Coronary artery (tissue), 2 donors: ENCODE results near the gene SLC2A3.
"Not testable (repeated sequence)": the region's sequence is repeated elsewhere in the genome, so short reads cannot be mapped to it uniquely, and the experiment has no call there.

Source experiments
- DNase-seq: peaks from one replicate; pipeline ENCODE4 v3.0.0-alpha.2; 2017; ENCODE audit warnings: low spot score
- H3K27ac ChIP-seq, 2 donors: fragments of 200-600 bp; sonication (generic); one replicate each; pipeline ENCODE4 v1.5.1; 2016 to 2019
- H3K4me3 ChIP-seq: fragments of 200-600 bp; sonication (generic); 2 replicates; pipeline ENCODE4 v1.5.1; 2016; ENCODE audit warnings: mild to moderate bottlenecking, moderate library complexity
- TF ChIP-seq, protein P1 (sequence below): fragments of 200-600 bp; sonication (generic); IDR thresholded peaks from one replicate; pipeline ENCODE4 v1.5.1; 2019; ENCODE audit warnings: antibody characterized with exemption

The SLC2A3 gene

DNA sequence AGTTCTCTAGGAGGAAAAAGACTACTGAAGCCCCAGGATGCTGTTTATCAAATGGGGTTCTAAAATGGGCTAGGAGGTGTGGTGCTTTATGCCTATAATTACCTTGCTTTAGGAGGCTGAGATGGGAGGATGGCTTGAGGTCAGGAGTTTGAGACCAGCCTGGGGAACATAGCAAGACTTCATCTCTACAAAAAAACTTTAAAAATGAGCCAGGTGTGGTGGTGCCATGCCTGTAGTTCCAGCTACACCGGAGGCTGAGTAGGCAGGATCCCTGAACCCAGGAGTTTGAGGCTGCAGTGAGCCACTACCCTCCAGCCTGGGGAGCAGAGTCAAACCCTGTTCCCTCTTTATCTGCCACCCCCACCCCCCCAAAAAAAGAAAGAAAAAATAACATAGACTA, 23.3 kb upstream of the SLC2A3 start:
- no peak for DNase-seq
- Histone ChIP-seq H3K4me3 (no peak overlapping the region), H3K27ac (no peak overlapping the region)
- TF ChIP-seq, protein P1, sequence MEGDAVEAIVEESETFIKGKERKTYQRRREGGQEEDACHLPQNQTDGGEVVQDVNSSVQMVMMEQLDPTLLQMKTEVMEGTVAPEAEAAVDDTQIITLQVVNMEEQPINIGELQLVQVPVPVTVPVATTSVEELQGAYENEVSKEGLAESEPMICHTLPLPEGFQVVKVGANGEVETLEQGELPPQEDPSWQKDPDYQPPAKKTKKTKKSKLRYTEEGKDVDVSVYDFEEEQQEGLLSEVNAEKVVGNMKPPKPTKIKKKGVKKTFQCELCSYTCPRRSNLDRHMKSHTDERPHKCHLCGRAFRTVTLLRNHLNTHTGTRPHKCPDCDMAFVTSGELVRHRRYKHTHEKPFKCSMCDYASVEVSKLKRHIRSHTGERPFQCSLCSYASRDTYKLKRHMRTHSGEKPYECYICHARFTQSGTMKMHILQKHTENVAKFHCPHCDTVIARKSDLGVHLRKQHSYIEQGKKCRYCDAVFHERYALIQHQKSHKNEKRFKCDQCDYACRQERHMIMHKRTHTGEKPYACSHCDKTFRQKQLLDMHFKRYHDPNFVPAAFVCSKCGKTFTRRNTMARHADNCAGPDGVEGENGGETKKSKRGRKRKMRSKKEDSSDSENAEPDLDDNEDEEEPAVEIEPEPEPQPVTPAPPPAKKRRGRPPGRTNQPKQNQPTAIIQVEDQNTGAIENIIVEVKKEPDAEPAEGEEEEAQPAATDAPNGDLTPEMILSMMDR = no peak

DNA sequence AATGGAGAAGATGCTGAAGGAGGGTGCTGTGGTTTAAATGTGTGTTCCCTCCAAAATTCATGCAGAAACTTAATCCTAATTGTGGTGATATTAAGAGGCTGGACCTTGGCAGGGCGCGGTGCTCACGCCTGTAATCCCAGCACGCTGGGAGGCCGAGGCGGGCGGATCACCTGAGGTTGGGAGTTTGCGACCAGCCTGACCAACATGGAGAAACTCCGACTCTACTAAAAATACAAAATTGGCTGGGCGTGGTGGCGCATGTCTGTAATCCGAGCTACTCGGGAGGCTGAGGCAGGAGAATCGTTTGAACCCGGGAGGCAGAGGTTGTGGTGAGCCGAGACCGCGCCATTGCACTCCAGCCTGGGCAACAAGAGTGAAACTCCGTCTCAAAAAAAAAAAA, 18.9 kb upstream of the SLC2A3 start:
- not testable (repeated sequence) for DNase-seq, H3K4me3 ChIP-seq

DNA sequence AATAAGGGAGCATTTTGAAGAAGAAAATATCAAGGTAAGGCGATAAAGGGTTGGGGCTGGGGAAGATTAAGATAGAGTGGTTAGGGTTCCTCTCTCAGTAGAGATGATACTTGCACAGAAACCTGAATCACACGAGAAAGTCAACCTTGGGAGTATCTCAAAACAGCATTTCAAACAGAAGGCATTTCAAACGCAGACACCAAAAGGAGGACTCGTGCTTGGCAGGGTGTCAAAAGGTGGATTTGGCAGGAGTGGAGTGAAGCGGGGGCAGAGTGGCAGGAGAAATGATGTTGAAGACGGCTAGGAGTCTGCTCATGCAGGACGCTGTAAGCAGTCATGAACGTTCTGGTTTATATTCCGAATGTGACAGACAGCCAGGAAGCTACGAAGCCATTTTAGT, 18.4 kb upstream of the SLC2A3 start:
- not testable (repeated sequence) for H3K4me3 ChIP-seq, H3K27ac ChIP-seq, DNase-seq

More for the DNA sequence above, 18.9 kb upstream of the SLC2A3 start:
- H3K27ac ChIP-seq = not testable (repeated sequence)

DNA sequence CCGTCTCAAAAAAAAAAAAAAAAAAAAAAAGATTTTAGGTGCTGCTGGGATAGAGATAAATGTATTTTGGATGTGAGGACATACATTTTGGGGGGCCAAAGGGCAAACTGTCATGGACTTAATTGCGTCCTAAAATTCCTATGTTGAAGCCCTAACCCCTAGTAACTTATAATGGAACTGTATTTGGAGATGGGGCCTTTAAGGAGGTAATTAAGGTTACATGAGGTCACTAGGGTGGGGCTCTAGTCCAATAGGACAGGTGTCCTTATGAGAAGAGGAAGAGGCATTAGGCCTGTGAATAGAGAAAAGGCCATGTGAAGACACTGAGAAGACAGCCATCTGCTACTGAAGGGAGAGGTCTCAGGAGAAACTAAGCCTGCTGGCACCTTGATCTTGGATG, 17.9 kb upstream of the SLC2A3 start:
- H3K4me3 ChIP-seq, DNase-seq, H3K27ac ChIP-seq: not testable (repeated sequence)

DNA sequence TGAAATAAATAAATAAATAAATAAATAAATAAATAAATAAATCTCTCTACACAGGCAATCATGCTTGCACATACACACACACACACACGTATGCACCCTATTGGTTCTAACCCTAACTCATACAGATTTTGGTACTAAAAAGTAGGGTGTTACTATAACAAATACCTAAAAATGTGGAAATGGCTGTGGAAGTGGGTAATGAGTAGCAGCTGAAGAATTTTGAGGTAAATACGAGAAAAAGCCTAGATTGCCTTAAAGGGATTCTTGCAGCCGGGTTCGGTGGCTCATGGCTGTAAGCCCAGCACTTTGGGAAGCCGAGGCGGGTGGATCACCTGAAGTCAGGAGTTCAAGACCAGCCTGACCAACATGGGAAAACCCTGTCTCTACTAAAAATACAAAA, 15.7 kb upstream of the SLC2A3 start:
- DNase-seq = no peak
- TF ChIP-seq, protein P1 = no peak
- Histone ChIP-seq H3K27ac (no peak overlapping the region), H3K4me3 (no peak overlapping the region)

DNA sequence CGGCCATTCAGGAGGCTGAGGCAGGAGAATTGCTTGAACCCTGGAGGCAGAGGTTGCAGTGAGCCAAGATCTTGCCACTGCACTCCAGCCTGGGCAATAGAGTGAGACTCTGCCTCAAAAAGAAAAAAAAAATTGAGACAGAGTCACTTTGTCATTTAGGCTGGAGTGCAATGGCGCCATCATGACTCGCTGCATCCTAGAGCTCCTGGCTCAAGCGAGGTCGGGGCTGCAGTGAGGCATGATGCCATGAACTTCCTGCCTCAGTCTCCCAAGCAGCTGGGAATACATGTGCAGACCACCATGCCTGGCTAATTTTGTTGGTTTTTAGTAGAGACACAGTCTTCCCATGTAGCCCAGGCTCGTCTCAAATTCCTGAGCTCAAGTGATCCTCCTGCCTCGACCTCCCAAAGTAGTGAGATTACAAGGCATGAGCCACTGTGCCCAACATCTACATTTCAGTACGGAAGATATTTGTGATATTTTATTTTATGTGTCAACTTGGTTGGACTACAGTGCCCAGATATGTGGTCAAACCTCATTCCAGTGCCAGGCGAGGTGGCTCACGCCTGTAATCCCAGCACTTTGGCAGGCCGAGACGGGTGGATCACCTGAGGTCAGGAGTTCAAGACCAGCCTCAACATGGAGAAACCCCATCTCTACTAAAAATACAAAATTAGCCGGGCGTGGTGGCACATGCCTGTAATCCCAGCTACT, 14.4 kb upstream of the SLC2A3 start:
- H3K27ac ChIP-seq, H3K4me3 ChIP-seq, DNase-seq: not testable (repeated sequence)

DNA sequence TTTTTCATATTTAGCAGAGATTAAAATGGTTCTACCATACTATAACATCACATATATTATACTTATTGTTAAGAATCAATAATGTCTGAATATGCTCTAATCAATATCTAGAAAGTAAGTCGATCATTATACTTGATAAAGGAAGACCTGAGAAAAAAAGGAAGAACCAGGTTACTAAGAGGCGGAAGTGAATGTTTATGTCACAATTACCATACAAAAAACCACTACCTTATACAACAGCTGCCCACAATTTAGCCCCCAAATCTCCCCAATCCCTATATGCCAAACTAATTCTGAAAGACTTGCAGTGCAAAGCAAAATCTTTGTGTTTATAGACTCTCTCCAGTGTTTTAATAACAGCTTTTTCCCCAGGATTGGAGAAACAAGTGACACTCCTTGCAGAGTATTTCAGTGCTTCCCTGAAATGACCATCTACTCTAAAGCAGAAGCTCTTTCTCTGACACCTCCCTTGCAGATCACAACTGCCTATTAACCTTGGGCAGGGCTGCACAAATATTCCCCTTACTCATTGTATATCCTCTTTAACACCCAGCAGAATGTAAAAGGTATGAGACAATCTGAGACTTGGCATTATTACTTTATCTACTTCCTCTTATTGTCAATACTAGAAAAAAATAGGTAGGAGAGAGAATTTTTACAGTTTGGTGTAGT, 12.7 kb upstream of the SLC2A3 start:
- Histone ChIP-seq H3K4me3 (no peak overlapping the region), H3K27ac (no peak overlapping the region)
- DNase-seq = no peak
- TF ChIP-seq, protein P1 = no peak

DNA sequence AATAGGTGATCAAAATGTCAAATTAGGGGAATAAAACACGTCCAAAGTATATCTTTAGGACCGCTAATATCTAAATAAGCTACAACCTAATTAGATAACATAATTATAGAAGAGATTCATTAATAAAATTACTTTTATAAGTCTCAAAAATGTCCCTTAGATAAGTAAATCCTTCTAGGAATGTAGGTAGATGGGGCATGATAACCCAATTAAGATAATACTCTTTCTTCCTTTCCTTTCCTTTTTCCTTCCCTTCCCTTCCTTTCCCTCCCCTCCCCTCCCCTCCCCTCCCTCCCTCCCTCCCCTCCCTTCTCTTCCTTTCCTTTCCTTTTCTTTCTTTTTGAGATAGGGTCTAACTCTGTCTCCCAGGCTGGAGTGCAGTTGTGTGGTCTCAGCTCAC, 11.0 kb upstream of the SLC2A3 start:
- Histone ChIP-seq H3K4me3 (no peak overlapping the region), H3K27ac (no peak overlapping the region)
- TF ChIP-seq, protein P1 = no peak
- no peak for DNase-seq

DNA sequence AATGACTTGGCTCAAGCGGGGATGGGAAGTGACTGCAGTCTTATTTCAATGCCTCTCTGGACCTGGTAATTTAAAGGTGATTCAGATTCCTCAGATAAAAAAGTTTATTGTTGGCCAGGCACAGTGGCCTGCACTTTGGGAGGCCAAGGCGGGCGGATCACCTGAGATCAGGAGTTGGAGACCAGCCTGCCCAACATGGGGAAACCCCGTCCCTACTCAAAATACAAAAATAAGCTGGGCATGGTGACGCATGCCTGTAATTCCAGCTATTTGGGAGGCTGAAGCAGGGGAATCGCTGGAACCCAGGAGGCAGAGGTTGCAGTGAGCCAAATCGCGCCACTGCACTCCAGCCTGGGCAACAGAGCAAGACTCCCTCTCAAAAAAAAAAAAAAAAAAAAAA, 8.8 kb upstream of the SLC2A3 start:
- H3K27ac ChIP-seq, DNase-seq, H3K4me3 ChIP-seq: not testable (repeated sequence)

DNA sequence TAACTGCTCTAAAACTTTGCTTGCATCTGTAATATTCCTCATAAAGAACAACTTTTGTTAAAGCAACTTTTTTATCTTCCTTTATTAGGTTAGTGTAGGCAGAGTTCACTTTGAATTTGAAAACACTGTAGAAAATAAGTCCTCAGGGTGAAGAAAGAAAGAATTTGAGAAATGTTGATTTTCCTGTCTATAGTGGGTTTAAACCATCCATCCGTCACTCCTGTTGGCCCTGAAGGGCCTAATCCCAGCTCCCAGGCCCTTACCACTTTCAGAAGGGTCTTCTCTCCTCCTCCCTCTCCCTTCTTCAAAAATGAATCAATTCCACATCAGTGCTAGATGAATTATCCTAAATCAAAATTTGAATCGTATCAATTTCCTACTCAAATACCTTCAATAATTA, 4.9 kb upstream of the SLC2A3 start:
- Histone ChIP-seq H3K4me3 (no peak overlapping the region), H3K27ac (no peak overlapping the region)
- TF ChIP-seq, protein P1 = no peak
- DNase-seq = no peak
